Liver (tissue), 3 donors: Measurements from ENCODE around the gene PNPT1.

Experiments
- CTCF ChIP-seq: fragments of 150-350 bp; IDR thresholded peaks from 2 replicates; pipeline ENCODE4 v1.5.1; 2017; ENCODE audit warnings: improper control_type of control experiment, low read depth, low read length; ENCODE audit not compliant: missing input control
- EGR1 ChIP-seq, 2 donors: IDR thresholded peaks; 2 replicates each; pipeline ENCODE4 v1.6.1; 2016 to 2018; ENCODE audit warnings: antibody characterized with exemption in 2 of 2, low read depth in 2 of 2
- JUND ChIP-seq, 2 donors: IDR thresholded peaks; 2 replicates each; pipeline ENCODE4 v1.6.1; 2016; ENCODE audit warnings: antibody characterized with exemption in 2 of 2
- NR2F2 ChIP-seq: IDR thresholded peaks from 2 replicates; pipeline ENCODE4 v1.6.1; 2016; ENCODE audit warnings: antibody characterized with exemption
- RAD21 ChIP-seq, 2 donors: IDR thresholded peaks; 2 replicates each; pipeline ENCODE4 v1.6.1; 2016; ENCODE audit warnings: antibody characterized with exemption in 2 of 2, mild to moderate bottlenecking in 2 of 2
- RXRA ChIP-seq, 2 donors: IDR thresholded peaks; 2 replicates each; pipeline ENCODE4 v1.6.1; 2017 to 2018; ENCODE audit warnings: antibody characterized with exemption in 2 of 2, mild to moderate bottlenecking in 1 of 2
- TAF1 ChIP-seq: conservative IDR thresholded peaks from 2 replicates; pipeline ENCODE4 v1.6.1; 2016; ENCODE audit warnings: antibody characterized with exemption, mild to moderate bottlenecking
- TF ChIP-seq, protein P1 (sequence below): IDR thresholded peaks from 2 replicates; pipeline ENCODE4 v1.6.1; 2016; ENCODE audit warnings: antibody characterized with exemption
- TF ChIP-seq, protein P2 (sequence below): IDR thresholded peaks from 2 replicates; pipeline ENCODE4 v1.6.1; 2016; ENCODE audit warnings: antibody characterized with exemption
- donor health status: healthy.
- donor health status: healthy.

DNA sequence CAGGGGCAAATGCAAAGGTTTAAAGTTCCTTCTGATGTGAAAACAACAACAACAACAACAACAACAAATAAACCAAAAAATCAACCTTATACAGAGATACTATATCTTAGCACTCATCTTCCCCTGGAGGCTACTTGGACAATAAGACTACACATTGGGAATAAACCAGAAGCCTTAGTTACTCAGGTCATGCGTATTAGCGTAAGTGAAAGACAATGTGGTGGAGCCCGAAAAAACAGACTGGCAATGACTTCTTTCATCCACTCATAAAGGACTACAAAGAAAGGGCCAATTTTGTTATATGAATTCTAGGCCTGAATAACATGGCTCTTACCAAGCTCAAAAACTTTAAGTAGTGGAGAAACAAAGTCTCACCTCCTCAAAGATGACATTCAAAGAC lies 56.8 kb downstream of the PNPT1 start:
- TF ChIP-seq CTCF (no peak), JUND (IDR thresholded peaks at IDR 0.05) (no peak), TAF1 (no peak), RAD21 (IDR thresholded peaks at IDR 0.05) (no peak), EGR1 (IDR thresholded peaks at IDR 0.05; ENCODE audit: low read depth in 2 of 2) (no peak), NR2F2 (no peak), RXRA (IDR thresholded peaks at IDR 0.05) (no peak)
- TF ChIP-seq, protein P1, sequence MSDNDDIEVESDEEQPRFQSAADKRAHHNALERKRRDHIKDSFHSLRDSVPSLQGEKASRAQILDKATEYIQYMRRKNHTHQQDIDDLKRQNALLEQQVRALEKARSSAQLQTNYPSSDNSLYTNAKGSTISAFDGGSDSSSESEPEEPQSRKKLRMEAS = no peak
- TF ChIP-seq, protein P2, sequence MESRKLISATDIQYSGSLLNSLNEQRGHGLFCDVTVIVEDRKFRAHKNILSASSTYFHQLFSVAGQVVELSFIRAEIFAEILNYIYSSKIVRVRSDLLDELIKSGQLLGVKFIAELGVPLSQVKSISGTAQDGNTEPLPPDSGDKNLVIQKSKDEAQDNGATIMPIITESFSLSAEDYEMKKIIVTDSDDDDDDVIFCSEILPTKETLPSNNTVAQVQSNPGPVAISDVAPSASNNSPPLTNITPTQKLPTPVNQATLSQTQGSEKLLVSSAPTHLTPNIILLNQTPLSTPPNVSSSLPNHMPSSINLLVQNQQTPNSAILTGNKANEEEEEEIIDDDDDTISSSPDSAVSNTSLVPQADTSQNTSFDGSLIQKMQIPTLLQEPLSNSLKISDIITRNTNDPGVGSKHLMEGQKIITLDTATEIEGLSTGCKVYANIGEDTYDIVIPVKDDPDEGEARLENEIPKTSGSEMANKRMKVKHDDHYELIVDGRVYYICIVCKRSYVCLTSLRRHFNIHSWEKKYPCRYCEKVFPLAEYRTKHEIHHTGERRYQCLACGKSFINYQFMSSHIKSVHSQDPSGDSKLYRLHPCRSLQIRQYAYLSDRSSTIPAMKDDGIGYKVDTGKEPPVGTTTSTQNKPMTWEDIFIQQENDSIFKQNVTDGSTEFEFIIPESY = no peak
